ENCODE results near the gene SMNDC1.
"Not testable (repeated sequence)": the region's sequence is repeated elsewhere in the genome, so short reads cannot be mapped to it uniquely, and the experiment has no call there.

Gene SMNDC1

DNA sequence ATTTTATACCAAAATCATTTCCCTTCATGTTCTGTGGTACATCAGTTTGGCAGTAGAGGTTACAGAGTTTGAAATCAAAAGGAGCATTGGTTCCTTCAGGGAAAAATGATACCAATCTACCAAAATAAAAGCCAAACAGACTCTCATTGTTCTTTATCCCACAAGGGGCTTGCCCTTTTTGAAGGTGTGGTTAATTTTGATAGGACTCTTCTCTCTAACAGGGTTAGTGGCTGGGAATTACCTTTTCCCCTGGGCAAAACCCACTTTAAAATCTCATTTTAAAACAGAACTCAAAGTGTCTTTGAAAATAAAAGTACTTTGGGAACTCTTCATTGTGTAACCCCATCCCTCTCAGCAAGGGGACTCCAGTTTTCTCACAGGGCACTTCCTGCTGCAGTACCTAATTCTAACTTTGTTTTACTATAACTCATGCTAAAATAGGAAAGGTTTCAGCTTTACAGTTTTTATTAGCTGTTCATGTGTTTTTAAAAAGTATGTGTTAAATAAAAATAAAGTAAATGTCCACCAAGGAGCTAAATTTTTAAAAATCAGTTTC is 30.6 kb downstream of the SMNDC1 start:
- Histone ChIP-seq H3K27ac (no peak overlapping the region), H3K9ac (no peak overlapping the region)

DNA sequence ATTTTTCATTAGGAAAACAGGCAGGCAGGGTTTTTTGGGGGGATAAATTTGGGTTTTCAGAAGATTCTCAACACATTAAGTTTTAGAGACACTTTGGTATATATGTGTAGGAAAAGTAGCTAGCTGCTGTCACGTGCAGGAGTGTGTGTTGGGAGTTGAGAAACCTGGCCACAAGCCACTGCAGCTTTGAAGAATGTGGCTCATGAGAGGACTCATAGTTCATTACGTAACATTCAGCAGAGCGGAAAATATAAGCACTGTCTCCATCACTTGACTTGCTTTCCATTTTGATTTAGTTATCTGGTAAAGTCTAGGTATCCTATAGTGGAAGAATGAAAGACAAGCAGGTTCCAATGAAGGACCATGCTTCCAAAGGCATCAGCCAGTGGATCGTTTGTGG is 31.2 kb downstream of the SMNDC1 start:
- Histone ChIP-seq H3K9ac (no peak overlapping the region), H3K4me1 (peaks cover 52% of the 10 kb centered on the region), H3K27me3 (no peaks in the 10 kb centered on the region), H3K9me3 (no peaks in the 10 kb centered on the region), H3K4me3 (no peak overlapping the region), H4K20me1 (peaks cover 75% of the 10 kb centered on the region), H3K27ac (no peak overlapping the region), H3K4me2 (peak overlapping the region; percentile 19), H3K36me3 (no peaks in the 10 kb centered on the region; the same call in 1 of the 2 replicates)
- TF ChIP-seq Cebpa-rat (IDR thresholded peaks at IDR 0.05): peak; percentile 74

More for the DNA sequence above, 30.6 kb downstream of the SMNDC1 start:
- Histone ChIP-seq H3K4me1 (peaks cover 52% of the 10 kb centered on the region), H3K4me3 (no peak overlapping the region), H4K20me1 (peaks cover 76% of the 10 kb centered on the region), H3K4me2 (peak overlapping the region; percentile 19), H3K27me3 (no peaks in the 10 kb centered on the region), H3K36me3 (no peaks in the 10 kb centered on the region; the same call in 1 of the 2 replicates), H3K9me3 (no peaks in the 10 kb centered on the region)
- no peak for TF ChIP-seq Cebpa-rat (IDR thresholded peaks at IDR 0.05)

DNA sequence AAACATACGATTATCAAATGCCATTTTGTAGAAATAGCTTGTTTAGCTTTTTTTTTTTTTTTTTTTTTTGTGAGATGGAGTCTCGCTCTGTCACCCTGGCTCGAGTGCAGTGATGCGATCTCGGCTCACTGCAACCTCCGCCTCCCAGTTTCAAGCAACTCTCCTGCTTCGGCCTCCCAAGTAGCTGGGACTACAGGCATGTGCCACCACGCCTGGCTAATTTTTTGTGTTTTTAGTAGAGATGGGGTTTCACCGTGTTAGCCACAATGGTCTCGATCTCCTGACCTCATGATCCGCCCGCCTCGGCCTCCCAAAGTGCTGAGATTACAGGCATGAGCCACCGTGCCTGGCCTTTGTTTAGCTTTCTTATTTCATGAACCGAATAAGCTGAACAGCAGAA is 31.7 kb downstream of the SMNDC1 start:
- not testable (repeated sequence) for H3K4me2 ChIP-seq, H3K9ac ChIP-seq, H3K36me3 ChIP-seq, H3K4me3 ChIP-seq, H3K27ac ChIP-seq, H3K9me3 ChIP-seq, H3K27me3 ChIP-seq
- peaks cover 75% of the 10 kb centered on the region for H4K20me1 ChIP-seq
- peaks cover 52% of the 10 kb centered on the region for H3K4me1 ChIP-seq

DNA sequence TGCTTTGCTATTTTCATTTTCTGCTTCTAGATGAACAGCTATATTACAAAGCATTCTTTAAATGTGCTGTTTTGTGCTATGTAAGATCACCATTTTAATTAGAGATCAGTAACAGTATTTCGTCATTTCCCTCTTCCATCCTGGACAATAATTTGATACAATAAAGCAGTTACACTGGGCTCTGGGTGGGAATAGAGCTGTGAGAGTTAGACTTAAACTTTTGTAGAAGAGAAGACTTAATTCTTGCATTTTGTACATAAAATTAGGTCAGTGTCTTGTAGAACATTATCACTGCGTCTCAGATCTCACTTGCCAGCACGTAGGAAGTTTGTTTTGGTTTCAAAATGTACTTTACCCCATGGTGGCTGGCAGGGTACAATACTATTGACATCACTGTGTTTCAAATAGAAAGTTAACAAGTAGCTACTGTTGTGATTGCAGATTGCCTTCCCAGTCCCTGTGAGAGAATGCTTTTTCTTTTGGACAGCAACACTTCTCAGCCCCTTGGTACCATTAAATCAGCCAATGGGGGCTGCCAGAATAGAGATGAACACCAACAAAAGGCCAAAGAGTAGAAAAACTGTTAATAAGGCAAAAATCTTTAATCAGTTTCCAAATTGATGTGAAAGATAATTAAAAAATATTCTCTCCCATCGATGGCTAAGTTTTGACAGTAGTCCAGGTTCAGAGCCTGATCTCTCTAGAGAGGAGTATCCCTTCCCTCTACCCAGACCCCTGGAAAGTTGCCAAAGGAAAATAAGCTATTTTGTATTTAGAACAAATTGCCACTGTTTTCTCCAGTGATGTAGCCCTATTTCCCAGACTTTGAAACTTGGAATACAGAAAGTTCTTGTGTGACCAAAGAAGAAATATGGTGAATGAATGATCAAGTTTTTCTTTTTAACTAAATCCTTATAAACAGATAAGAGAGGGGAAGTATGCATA is 35.1 kb downstream of the SMNDC1 start:
- Histone ChIP-seq H3K27me3 (no peaks in the 10 kb centered on the region), H3K4me1 (peaks cover 46% of the 10 kb centered on the region), H4K20me1 (peaks cover 75% of the 10 kb centered on the region), H3K36me3 (no peaks in the 10 kb centered on the region), H3K9ac (no peak overlapping the region), H3K4me2 (peak overlapping the region; percentile 32; the same call in 1 of the 2 replicates), H3K27ac (no peak overlapping the region), H3K9me3 (no peaks in the 10 kb centered on the region), H3K4me3 (no peak overlapping the region)
- no peak for TF ChIP-seq Cebpa-rat (IDR thresholded peaks at IDR 0.05)

DNA sequence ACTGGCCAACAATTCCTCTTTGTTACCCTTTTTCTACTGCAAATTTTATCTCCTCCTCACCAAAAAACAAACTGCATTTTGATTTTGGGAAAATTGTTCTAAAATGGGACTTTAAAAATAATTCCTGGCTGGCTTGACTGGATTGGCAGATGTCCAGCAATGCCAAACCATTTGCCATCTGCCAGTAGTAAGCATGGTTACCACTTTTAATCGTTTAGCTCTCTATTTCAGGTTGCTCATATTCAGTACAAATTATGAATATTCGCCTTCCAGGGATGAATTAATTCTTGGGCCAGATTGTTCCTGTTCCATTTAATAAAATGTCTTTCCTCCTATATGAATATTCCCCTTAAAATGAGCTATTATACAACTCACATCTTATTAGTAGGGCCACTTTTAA is 35.7 kb downstream of the SMNDC1 start:
- Histone ChIP-seq H3K4me3 (no peak overlapping the region), H3K4me1 (peaks cover 39% of the 10 kb centered on the region), H3K4me2 (peak overlapping the region; percentile 32), H3K9me3 (no peaks in the 10 kb centered on the region), H3K27me3 (no peaks in the 10 kb centered on the region), H3K9ac (no peak overlapping the region), H4K20me1 (peaks cover 68% of the 10 kb centered on the region), H3K36me3 (no peaks in the 10 kb centered on the region), H3K27ac (no peak overlapping the region)
- no peak for TF ChIP-seq Cebpa-rat (IDR thresholded peaks at IDR 0.05)

DNA sequence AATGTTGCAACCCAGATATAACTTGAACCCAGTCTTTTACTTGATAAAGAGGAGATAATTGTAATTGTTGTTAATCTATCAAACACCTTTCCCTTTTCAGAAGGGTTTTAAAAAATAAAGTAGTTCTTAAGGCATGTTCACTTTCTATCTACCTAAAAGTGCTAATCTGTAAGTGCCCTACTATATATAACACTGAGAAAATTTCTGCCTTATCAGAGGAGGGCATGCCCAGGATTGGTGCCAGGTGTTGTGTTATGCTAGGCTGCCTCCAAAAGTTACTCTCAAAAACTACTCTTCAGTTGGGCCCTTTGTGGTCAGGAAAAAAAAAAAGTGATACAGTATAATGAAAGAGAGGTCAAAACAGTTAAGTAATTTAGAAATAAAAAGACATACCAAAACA is 36.3 kb downstream of the SMNDC1 start:
- TF ChIP-seq Cebpa-rat (IDR thresholded peaks at IDR 0.05): no peak
- H3K9ac ChIP-seq: no peak overlapping the region
- peaks cover 34% of the 10 kb centered on the region for H3K4me1 ChIP-seq
- no peak overlapping the region for H3K27ac ChIP-seq
- H4K20me1 ChIP-seq: peaks cover 63% of the 10 kb centered on the region
- peak overlapping the region; percentile 32 for H3K4me2 ChIP-seq
- no peaks in the 10 kb centered on the region for H3K9me3 ChIP-seq
- no peaks in the 10 kb centered on the region for H3K27me3 ChIP-seq
- no peak overlapping the region for H3K4me3 ChIP-seq
- H3K36me3 ChIP-seq: no peaks in the 10 kb centered on the region

DNA sequence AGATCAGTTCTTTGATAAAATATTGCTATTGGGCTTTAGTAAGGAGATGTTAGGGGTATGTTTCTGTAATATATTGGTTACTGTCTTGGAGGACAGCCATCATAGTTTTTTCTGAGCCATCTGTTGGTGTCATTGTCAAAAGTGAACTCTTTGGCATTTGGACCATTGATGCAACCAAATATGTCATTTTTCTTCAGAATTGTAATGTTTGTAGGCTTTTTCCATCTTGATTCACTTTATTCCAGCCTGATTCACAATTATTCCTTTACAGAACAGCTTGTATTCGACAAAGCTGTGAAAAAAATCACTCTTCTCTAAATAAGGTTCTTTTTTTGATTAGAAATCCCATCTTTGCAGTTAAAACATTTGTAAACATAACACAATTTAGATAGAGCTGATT is 37.4 kb downstream of the SMNDC1 start:
- peaks cover 74% of the 10 kb centered on the region for H4K20me1 ChIP-seq
- TF ChIP-seq Cebpa-rat (IDR thresholded peaks at IDR 0.05): no peak

DNA sequence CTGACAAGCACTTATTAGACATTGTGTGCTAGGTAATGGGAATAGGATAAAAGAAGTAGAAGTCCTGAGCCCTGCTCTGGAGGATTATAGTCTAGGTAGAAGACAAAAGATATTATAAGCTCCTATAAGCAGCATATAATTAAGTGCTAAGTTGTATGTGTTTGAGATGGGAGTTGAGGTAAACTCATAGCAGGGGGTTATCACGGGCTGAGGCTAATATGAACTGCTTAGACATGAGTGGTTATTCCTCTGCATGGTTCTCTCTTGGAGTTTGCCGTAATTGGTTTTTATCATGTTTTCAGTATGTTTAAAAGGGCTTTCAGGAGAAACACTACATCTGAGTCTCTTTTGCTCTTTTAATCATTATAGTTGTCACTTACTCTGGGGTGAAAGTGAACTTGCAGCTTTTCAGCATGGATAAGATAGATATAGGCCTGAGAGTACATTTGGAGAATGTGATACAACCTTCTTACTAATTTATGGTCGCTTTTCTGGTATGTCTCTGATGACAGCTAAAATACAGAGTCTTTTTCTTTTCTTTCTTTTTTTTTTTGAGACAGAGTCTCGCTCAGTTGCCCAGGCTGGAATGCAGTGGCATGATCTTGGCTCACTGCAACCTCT is 39.0 kb downstream of the SMNDC1 start:
- Histone ChIP-seq H3K27ac (no peak overlapping the region), H3K36me3 (no peaks in the 10 kb centered on the region), H3K9ac (no peak overlapping the region), H3K4me3 (no peak overlapping the region), H3K4me1 (peaks cover 27% of the 10 kb centered on the region), H3K27me3 (no peaks in the 10 kb centered on the region), H3K9me3 (no peaks in the 10 kb centered on the region), H4K20me1 (peaks cover 67% of the 10 kb centered on the region), H3K4me2 (no peak overlapping the region)
- TF ChIP-seq Cebpa-rat (IDR thresholded peaks at IDR 0.05): no peak

More for the DNA sequence above, 37.4 kb downstream of the SMNDC1 start:
- Histone ChIP-seq H3K27me3 (no peaks in the 10 kb centered on the region), H3K9me3 (no peaks in the 10 kb centered on the region), H3K4me3 (no peak overlapping the region), H3K36me3 (no peaks in the 10 kb centered on the region), H3K9ac (no peak overlapping the region), H3K27ac (no peak overlapping the region), H3K4me1 (peaks cover 27% of the 10 kb centered on the region), H3K4me2 (no peak overlapping the region; the same call in 1 of the 2 replicates)

DNA sequence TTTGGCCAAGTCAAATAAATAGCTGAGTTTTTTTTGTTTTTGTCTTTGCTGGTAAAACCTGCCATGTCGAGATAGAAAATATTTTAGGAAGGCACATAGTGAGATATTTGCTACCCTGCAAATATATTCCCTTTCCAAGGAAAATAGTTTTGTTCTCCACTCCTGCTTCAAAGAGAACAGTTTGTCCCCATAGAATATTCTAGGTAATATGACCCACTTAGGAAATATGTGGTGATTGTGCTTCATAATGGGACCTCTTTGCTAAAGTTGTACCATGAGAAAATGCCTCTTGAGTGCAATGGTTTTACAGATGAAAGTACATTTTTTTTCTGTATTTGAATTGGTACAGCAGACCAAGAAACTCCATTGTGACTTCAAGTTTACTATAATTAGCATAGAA is 41.6 kb downstream of the SMNDC1 start:
- no peak for TF ChIP-seq Cebpa-rat (IDR thresholded peaks at IDR 0.05)
- Histone ChIP-seq H3K4me1 (peaks cover 6% of the 10 kb centered on the region), H3K27ac (no peak overlapping the region), H3K9me3 (no peaks in the 10 kb centered on the region), H3K9ac (no peak overlapping the region), H4K20me1 (peaks cover 48% of the 10 kb centered on the region), H3K4me2 (no peak overlapping the region), H3K4me3 (no peak overlapping the region), H3K36me3 (no peaks in the 10 kb centered on the region), H3K27me3 (no peaks in the 10 kb centered on the region)

All from BLaER1 (cell line).